H1 (cell line): Measurements from ENCODE around the gene APP.

ENCODE experiments used
- CTCF ChIP-seq, 3 experiments: IDR thresholded peaks; 1 replicate in 2 of 3; 2 replicates in 1 of 3; pipeline versions ENCODE4 v1.5.1 to v1.6.1; 2011; ENCODE audit warnings: low read length in 3 of 3, mild to moderate bottlenecking in 3 of 3, inconsistent platforms in 2 of 3, low read depth in 1 of 3, moderate library complexity in 1 of 3; ENCODE audit not compliant: insufficient read depth in 1 of 3; ENCODE audit errors: control extremely low read depth in 1 of 3
- POLR2A ChIP-seq, 2 experiments: IDR thresholded peaks; 1 replicate in 1 of 2; 2 replicates in 1 of 2; pipeline ENCODE4 v1.6.1; 2011; ENCODE audit warnings: low read depth in 2 of 2, low read length in 2 of 2, mild to moderate bottlenecking in 2 of 2; ENCODE audit errors: control extremely low read depth in 1 of 2
- RAD21 ChIP-seq, 2 experiments: IDR thresholded peaks in 1 of 2; conservative IDR thresholded peaks in 1 of 2; 2 replicates each; pipeline ENCODE4 v1.6.1; 2011; ENCODE audit warnings: low read depth in 2 of 2, low read length in 2 of 2, improper control_type of control experiment in 1 of 2, inconsistent platforms in 1 of 2, mild to moderate bottlenecking in 1 of 2, moderate library complexity in 1 of 2
- ZNF274 ChIP-seq: IDR thresholded peaks from 2 replicates; pipeline ENCODE4 v1.7.0; 2012; ENCODE audit warnings: low read length, borderline replicate concordance; ENCODE audit errors: extremely low read depth

DNA sequence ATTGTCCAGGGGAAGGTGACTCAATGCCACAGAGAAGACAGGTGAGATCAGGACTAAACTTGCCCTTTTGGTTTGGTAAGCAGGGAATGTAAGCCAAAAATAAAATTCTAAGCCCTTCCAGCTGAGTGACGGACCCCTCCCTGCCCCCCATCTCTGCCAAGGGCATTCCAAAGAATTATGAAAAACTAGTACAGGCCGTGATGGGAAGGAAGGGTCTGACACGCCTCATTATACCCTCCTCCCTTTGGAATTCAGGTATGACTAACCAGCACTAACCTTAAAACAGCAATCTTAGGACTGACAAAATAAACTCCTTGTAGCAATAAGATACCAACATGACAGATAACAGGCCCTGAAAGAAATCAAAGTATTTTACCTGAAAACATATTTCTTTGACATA lies 336.2 kb downstream of the APP start:
- TF ChIP-seq CTCF (IDR thresholded peaks at IDR 0.05; ENCODE audit: control extremely low read depth in 1 of 3, insufficient read depth in 1 of 3, low read depth in 1 of 3, low read length in 3 of 3) (no peak), POLR2A (IDR thresholded peaks at IDR 0.05; ENCODE audit: control extremely low read depth in 1 of 2, low read depth in 2 of 2, low read length in 2 of 2) (no peak), ZNF274 (no peak), RAD21 (IDR thresholded peaks at IDR 0.05 in 1 of 2, conservative IDR thresholded peaks at IDR 0.05 in 1 of 2; ENCODE audit: low read depth in 2 of 2, low read length in 2 of 2) (no peak)
